GM12878 (cell line): ENCODE data around the gene HMGCS1. TPM values are rescaled to one million over a fixed set of nuclear protein-coding genes. Genes with fewer than 3 reads are reported as not detected.

Source experiments
- ATAC-seq: fragments of 200-7000 bp; cut with Tn5 transposase; 3 replicates; pipeline ENCODE4 v1.9.1; 2020; ENCODE audit warnings: mild to moderate bottlenecking, moderate library complexity
- BruUV-seq: library from RNA; stranded (reverse); fragments of 400-500 nt; replicated peaks from 2 replicates; lab custom pipeline; 2021; lab: Mats Ljungman, UMichigan
- CTCF ChIA-PET: fragments of 300-600 bp; sonication (Branson Sonifier 250); formaldehyde crosslinking; extraction: SDS; loops from one replicate; lab custom pipeline; 2021; ENCODE audit warnings: inconsistent platforms; lab: Yijun Ruan, JAX
- POLR2A ChIA-PET: fragments of 350-600 bp; formaldehyde crosslinking; extraction: SDS; loops from one replicate; lab custom pipeline; 2021; ENCODE audit warnings: inconsistent platforms; lab: Charles Lee
- RAD21 ChIA-PET: fragments of 300-600 bp; sonication (Branson Sonifier 250); formaldehyde crosslinking; loops from one replicate; lab custom pipeline; 2023; ENCODE audit warnings: antibody characterized with exemption; ENCODE audit not compliant: unreplicated experiment; lab: Charles Lee
- SMC1A ChIA-PET: fragments of 300-600 bp; sonication (Branson Sonifier 250); formaldehyde crosslinking; loops from one replicate; lab custom pipeline; 2023; ENCODE audit not compliant: unreplicated experiment, uncharacterized antibody; lab: Charles Lee
- DNase-seq: peaks from one replicate; pipeline ENCODE4 v3.0.0-alpha.2; 2011; ENCODE audit warnings: low read depth, low spot score
- FAIRE-seq: peaks from 3 replicates; lab custom pipeline; 2011; peaks lifted over from hg19 to GRCh38; lab: Jason Lieb, UNC
- H2AFZ ChIP-seq: 2 replicates; pipeline ENCODE4 v1.6.0; 2011; ENCODE audit warnings: low read depth, low read length, control low read depth; ENCODE audit not compliant: control insufficient read depth
- H3K27ac ChIP-seq: 2 replicates; pipeline ENCODE4 v1.5.1; 2011; ENCODE audit warnings: control low read depth; ENCODE audit not compliant: control insufficient read depth, insufficient read depth
- H3K27me3 ChIP-seq, 2 experiments: replicated peaks in 1 of 2; 2 replicates each; pipeline versions ENCODE4 v1.6.0 to v1.6.1; 2011; ENCODE audit warnings: low read length in 1 of 2; ENCODE audit not compliant: control insufficient read depth in 2 of 2, insufficient read depth in 2 of 2
- H3K36me3 ChIP-seq, 2 experiments: 2 replicates each; pipeline ENCODE4 v1.5.1; 2011; ENCODE audit warnings: low read length in 1 of 2; ENCODE audit not compliant: control insufficient read depth in 2 of 2, insufficient read depth in 2 of 2
- H3K4me1 ChIP-seq: 2 replicates; pipeline ENCODE4 v1.6.1; 2011; ENCODE audit warnings: mild to moderate bottlenecking, low read length, moderate library complexity, mixed read lengths; ENCODE audit not compliant: control insufficient read depth, insufficient read depth
- H3K4me2 ChIP-seq: 2 replicates; pipeline ENCODE4 v1.6.0; 2011; ENCODE audit warnings: control low read depth; ENCODE audit not compliant: control insufficient read depth, insufficient read depth
- H3K4me3 ChIP-seq: fragments of 200-600 bp; sonication (generic); 2 replicates; pipeline ENCODE4 v1.5.1; 2016
- H3K79me2 ChIP-seq: 2 replicates; pipeline ENCODE4 v1.6.0; 2011; ENCODE audit warnings: low read length; ENCODE audit not compliant: control insufficient read depth, insufficient read depth
- H3K9ac ChIP-seq: 2 replicates; pipeline ENCODE4 v1.8.0; 2011; ENCODE audit warnings: low read length, control low read depth, mixed read lengths; ENCODE audit not compliant: control insufficient read depth, insufficient read depth
- H3K9me3 ChIP-seq: replicated peaks from 3 replicates; pipeline ENCODE4 v1.5.1; 2011; ENCODE audit warnings: mild to moderate bottlenecking, low read length; ENCODE audit not compliant: control insufficient read depth, insufficient read depth
- H4K20me1 ChIP-seq: 2 replicates; pipeline ENCODE4 v1.6.0; 2011; ENCODE audit not compliant: control insufficient read depth, insufficient read depth
- CEBPB ChIP-seq, 2 experiments: fragments of 150-350 bp in 1 of 2; IDR thresholded peaks; 2 replicates each; pipeline ENCODE4 v1.6.1; 2012 to 2014; ENCODE audit warnings: low read depth in 2 of 2, low read length in 2 of 2, borderline replicate concordance in 1 of 2, inconsistent platforms in 1 of 2
- GATAD2B ChIP-seq: fragments of 450-650 bp; conservative IDR thresholded peaks from 2 replicates; pipeline ENCODE4 v1.6.1; 2017; ENCODE audit warnings: low read depth, mild to moderate bottlenecking, moderate library complexity
- NRF1 ChIP-seq: conservative IDR thresholded peaks from 2 replicates; pipeline ENCODE4 v1.6.1; 2011; ENCODE audit warnings: mild to moderate bottlenecking, low read depth, low read length, improper control_type of control experiment
- POLR2A ChIP-seq: IDR thresholded peaks from 2 replicates; pipeline ENCODE4 v1.6.1; 2011; ENCODE audit warnings: low read depth, mild to moderate bottlenecking, low read length
- TCF12 ChIP-seq: IDR thresholded peaks from 2 replicates; pipeline ENCODE4 v1.6.1; 2011; ENCODE audit warnings: low read depth, mild to moderate bottlenecking, low read length
- ZNF207 ChIP-seq: fragments of 450-650 bp; IDR thresholded peaks from 2 replicates; pipeline ENCODE4 v1.6.1; 2014; ENCODE audit warnings: antibody characterized with exemption, mild to moderate bottlenecking, borderline replicate concordance
- in situ Hi-C: fragments of 300-500 bp; cut with MboI; formaldehyde crosslinking; loops from 9 replicates; pipeline ENCODE4 v1.14.3; 2018; ENCODE audit warnings: mixed read lengths
- intact Hi-C: fragments of 100-400 bp; cut with micrococcal nuclease; formaldehyde crosslinking; loops from one replicate; pipeline ENCODE4 v1.14.2; 2022; ENCODE audit not compliant: unreplicated experiment
- polyA plus RNA-seq, 11 experiments: library from polyadenylated mRNA; depleted of rRNA in 4 of 11; unstranded in 6 of 11; stranded (reverse) in 5 of 11; fragments of >200 nt; fragmentation: Nextera tagmentation in 4 of 11; fragmentation: Illumina TruSeq in 1 of 11; extraction: Ambion mirVana in 4 of 11; extraction: Trizol in 1 of 11; gene quantifications; 1 replicate in 1 of 11; 2 replicates in 10 of 11; pipeline versions ENCODE4 v1.2.1 to v1.2.3, GENCODE V29; 2011 to 2016; ENCODE audit warnings: inconsistent platforms in 2 of 11, missing spikeins in 2 of 11, low read depth in 1 of 11
- total RNA-seq, 4 experiments: library from RNA; depleted of rRNA in 3 of 4; stranded (reverse); fragments of >200 nt in 3 of 4; fragmentation: Illumina TruSeq in 1 of 4; extraction: Trizol in 1 of 4; gene quantifications; 2 replicates each; pipeline versions ENCODE4 v1.2.1 to v1.2.3, GENCODE V29; 2013 to 2021

The HMGCS1 gene
- total and polyA plus RNA-seq, 10 of the 15 experiments (the other 5 are each of a cell fraction or from before 2014, with no cell fraction given): 24.0 to 193 (median 108) TPM

- TF ChIP-seq CEBPB (IDR thresholded peaks at IDR 0.05; ENCODE audit: borderline replicate concordance in 1 of 2, low read depth in 2 of 2, low read length in 2 of 2): no peak
- TF ChIP-seq NRF1: no peak
- TF ChIP-seq TCF12: no peak
- no peak for TF ChIP-seq ZNF207
Observed at GRCh38 chr5:43287493-43287892, 25.7 kb downstream of the HMGCS1 start (continued).

- intact Hi-C loops (no loop called here), in situ Hi-C loops (no loop called here)
- Histone ChIP-seq H3K4me1 (no peaks in the 10 kb centered on the region), H3K36me3 (peaks cover 0 to 24% of the 10 kb centered on the region in 2 experiments; a peak in 3 of 4 replicates), H3K27me3 (no peaks in the 10 kb centered on the region), H3K9me3 (no peaks in the 10 kb centered on the region), H4K20me1 (no peaks in the 10 kb centered on the region), H3K27ac (no peak overlapping the region), H3K4me3 (no peak overlapping the region), H3K4me2 (no peak overlapping the region), H3K79me2 (no peaks in the 10 kb centered on the region), H2AFZ (no peak overlapping the region), H3K9ac (no peak overlapping the region)
- peak; percentile 31 for ATAC-seq
- no peak for DNase-seq
- no TSS peak for BruUV-seq
- POLR2A ChIA-PET: no interaction called here
- TF ChIP-seq POLR2A (peak; percentile 49), GATAD2B (no peak)
- SMC1A ChIA-PET: interaction anchor here (1.5 to 1.8 kb wide), 2 partner anchors 11 to 17 kb away, joined by 3 to 6 read pairs; no protein-coding TSS in a partner anchor
- CTCF ChIA-PET: no interaction called here
- RAD21 ChIA-PET: no interaction called here
- no peak for FAIRE-seq
Observed at GRCh38 chr5:43286623-43287022, 26.6 kb downstream of the HMGCS1 start.
